K562 (cell line): ENCODE measurements around the gene PAQR7. TPM values are rescaled to one million over a fixed set of nuclear protein-coding genes. Genes with fewer than 3 reads are reported as not detected.

Source experiments
- BCL6 ChIP-seq: fragments of 250-450 bp; sonication (Bioruptor Pico); IDR thresholded peaks from 2 replicates; pipeline ENCODE4 v1.4.0; 2020
- CBX2 ChIP-seq: fragments of 200-600 bp; sonication (generic); IDR thresholded peaks from one replicate; pipeline ENCODE4 v1.6.1; 2012; ENCODE audit warnings: mild to moderate bottlenecking, low read length, inconsistent platforms; ENCODE audit not compliant: insufficient read depth, poor library complexity, severe bottlenecking
- DMBX1 ChIP-seq: fragments of 250-450 bp; sonication (Bioruptor Pico); IDR thresholded peaks from 2 replicates; pipeline ENCODE4 v1.8.0; 2022; ENCODE audit warnings: inconsistent platforms, mild to moderate bottlenecking, moderate library complexity, borderline replicate concordance
- EGR1 ChIP-seq: fragments of 450-650 bp; conservative IDR thresholded peaks from 2 replicates; pipeline ENCODE4 v1.6.1; 2017; ENCODE audit warnings: mild to moderate bottlenecking
- EZH2 ChIP-seq: IDR thresholded peaks from 2 replicates; pipeline ENCODE4 v1.6.1; 2012; ENCODE audit warnings: low read depth, mild to moderate bottlenecking, inconsistent platforms, low read length, borderline replicate concordance
- FOXJ2 ChIP-seq: fragments of 200-800 bp; sonication (Bioruptor generic); IDR thresholded peaks from 2 replicates; pipeline ENCODE4 v1.6.1; 2016; ENCODE audit warnings: missing genetic modification characterization, missing compliant biosample characterization
- FOXO4 ChIP-seq: fragments of 450-650 bp; formaldehyde crosslinking; IDR thresholded peaks from 2 replicates; pipeline ENCODE4 v1.4.0; 2020; ENCODE audit warnings: mild to moderate bottlenecking, moderate library complexity
- HDAC3 ChIP-seq: fragments of 450-650 bp; IDR thresholded peaks from 2 replicates; pipeline ENCODE4 v1.6.1; 2018; ENCODE audit warnings: borderline replicate concordance, mild to moderate bottlenecking, moderate library complexity; ENCODE audit not compliant: partially characterized antibody
- HNRNPL ChIP-seq: fragments of 200-400 bp; formaldehyde crosslinking; IDR thresholded peaks from 2 replicates; pipeline ENCODE4 v1.6.1; 2017; ENCODE audit warnings: low read depth, mild to moderate bottlenecking, low read length
- IRF2 ChIP-seq: sonication (generic); formaldehyde crosslinking; IDR thresholded peaks from 2 replicates; pipeline ENCODE4 v1.8.1; 2022; ENCODE audit warnings: mild to moderate bottlenecking, missing genetic modification reagents
- KDM4B ChIP-seq, 2 experiments: fragments of 450-650 bp in 1 of 2; sonication (generic) in 1 of 2; IDR thresholded peaks; 2 replicates each; pipeline ENCODE4 v1.6.1; 2016 to 2017; ENCODE audit warnings: borderline replicate concordance in 2 of 2, antibody characterized with exemption in 1 of 2, low read depth in 1 of 2, mild to moderate bottlenecking in 1 of 2
- LEF1 ChIP-seq: fragments of 450-650 bp; IDR thresholded peaks from 2 replicates; pipeline ENCODE4 v1.6.1; 2016; ENCODE audit warnings: mild to moderate bottlenecking
- MCM3 ChIP-seq: fragments of 450-650 bp; IDR thresholded peaks from 2 replicates; pipeline ENCODE4 v1.6.1; 2016
- MCM5 ChIP-seq: fragments of 450-650 bp; IDR thresholded peaks from 2 replicates; pipeline ENCODE4 v1.6.1; 2016; ENCODE audit warnings: low read depth
- MIER1 ChIP-seq: fragments of 450-650 bp; IDR thresholded peaks from 2 replicates; pipeline ENCODE4 v1.6.1; 2016; ENCODE audit warnings: antibody characterized with exemption, mild to moderate bottlenecking, low read depth
- MLLT1 ChIP-seq, 2 experiments: fragments of 450-650 bp; IDR thresholded peaks; 2 replicates each; pipeline ENCODE4 v1.6.1; 2016
- POLR2AphosphoS5 ChIP-seq: IDR thresholded peaks from 2 replicates; pipeline ENCODE4 v1.6.1; 2011; ENCODE audit warnings: mild to moderate bottlenecking, low read depth, low read length, moderate library complexity; ENCODE audit not compliant: control insufficient read depth, insufficient read depth
- PTBP1 ChIP-seq: fragments of 200-400 bp; formaldehyde crosslinking; IDR thresholded peaks from 2 replicates; pipeline ENCODE4 v1.6.1; 2017; ENCODE audit warnings: low read depth, low read length
- RBM15 ChIP-seq: fragments of 200-400 bp; formaldehyde crosslinking; IDR thresholded peaks from 2 replicates; pipeline ENCODE4 v1.6.1; 2018; ENCODE audit warnings: mild to moderate bottlenecking, low read length, moderate library complexity; ENCODE audit not compliant: insufficient read depth
- RBM17 ChIP-seq: fragments of 200-400 bp; formaldehyde crosslinking; IDR thresholded peaks from 2 replicates; pipeline ENCODE4 v1.6.1; 2017; ENCODE audit warnings: low read depth, mild to moderate bottlenecking, low read length, borderline replicate concordance
- RBM22 ChIP-seq: fragments of 200-400 bp; formaldehyde crosslinking; IDR thresholded peaks from 2 replicates; pipeline ENCODE4 v1.6.1; 2018; ENCODE audit warnings: low read length, low read depth; ENCODE audit not compliant: poor library complexity, severe bottlenecking
- SMARCC2 ChIP-seq: fragments of 450-650 bp; IDR thresholded peaks from 2 replicates; pipeline ENCODE4 v1.6.1; 2017; ENCODE audit warnings: antibody characterized with exemption, moderate library complexity, mild to moderate bottlenecking, low read depth
- ZNF146 ChIP-seq: IDR thresholded peaks from one replicate; pipeline ENCODE4 v1.6.1; 2018; ENCODE audit warnings: missing compliant biosample characterization; ENCODE audit not compliant: unreplicated experiment
- ZNF232 ChIP-seq: sonication (generic); formaldehyde crosslinking; IDR thresholded peaks from 2 replicates; pipeline ENCODE4 v1.8.0; 2022; ENCODE audit warnings: mild to moderate bottlenecking, missing genetic modification reagents
- ZNF282 ChIP-seq: sonication (generic); formaldehyde crosslinking; IDR thresholded peaks from 2 replicates; pipeline ENCODE4 v1.8.1; 2023; ENCODE audit warnings: missing genetic modification reagents
- ZNF41 ChIP-seq: fragments of 250-450 bp; sonication (Bioruptor Pico); conservative IDR thresholded peaks from 2 replicates; pipeline ENCODE4 v1.4.0; 2020; ENCODE audit warnings: mild to moderate bottlenecking
- ZNF77 ChIP-seq: fragments of 250-450 bp; sonication (Bioruptor Pico); IDR thresholded peaks from 2 replicates; pipeline ENCODE4 v1.5.0; 2020
- ZNF780A ChIP-seq: fragments of 250-450 bp; sonication (Bioruptor Pico); IDR thresholded peaks from 2 replicates; pipeline ENCODE4 v1.5.0; 2021; ENCODE audit warnings: mild to moderate bottlenecking
- polyA plus RNA-seq, 8 experiments: library from polyadenylated mRNA; depleted of rRNA in 4 of 8; stranded (reverse) in 5 of 8; unstranded in 3 of 8; fragments of >200 nt; fragmentation: Nextera tagmentation in 2 of 8; fragmentation: Illumina TruSeq in 1 of 8; extraction: Ambion mirVana in 2 of 8; extraction: Trizol in 1 of 8; gene quantifications; 2 replicates each; pipeline versions ENCODE4 v1.2.1 to v1.2.3, GENCODE V29; 2011 to 2014; ENCODE audit warnings: inconsistent platforms in 1 of 8, missing spikeins in 1 of 8
- total RNA-seq, 7 experiments: library from RNA; depleted of rRNA in 6 of 7; stranded (reverse); fragments of >200 nt in 6 of 7; fragmentation: Illumina TruSeq in 2 of 7; extraction: Trizol in 2 of 7; gene quantifications; 2 replicates each; pipeline versions ENCODE4 v1.2.1 to v1.2.3, GENCODE V29; 2011 to 2021; ENCODE audit warnings: low replicate concordance in 1 of 7

PAQR7 gene
- total and polyA plus RNA-seq, 9 of the 15 experiments (the other 6 are each of a cell fraction or from before 2014, with no cell fraction given): 1.1 to 5.2 (median 2.6) TPM

GRCh38 chr1:25905680-25906643, 30.5 kb upstream of the PAQR7 start, which contains the start of gene STMN1 (continued):
- no peak for TF ChIP-seq EZH2
- no peak for TF ChIP-seq ZNF232 (CRISPR knock-in tag)
- no peak for TF ChIP-seq ZNF146
- no peak for TF ChIP-seq CBX2
- TF ChIP-seq FOXO4 (CRISPR knock-in tag): no peak
- TF ChIP-seq DMBX1 (CRISPR knock-in tag): no peak
- TF ChIP-seq SMARCC2: no peak
- no peak for TF ChIP-seq MCM5
- no peak for TF ChIP-seq HDAC3
- TF ChIP-seq RBM22: peak; percentile 97
- no peak for TF ChIP-seq ZNF41 (CRISPR knock-in tag)
- no peak for TF ChIP-seq BCL6
- no peak for TF ChIP-seq FOXJ2 (tag)
- TF ChIP-seq KDM4B (IDR thresholded peaks at IDR 0.05; ENCODE audit: borderline replicate concordance in 2 of 2, low read depth in 1 of 2): peak in 1 of 2 experiments; percentile 93; a peak in 2 of 4 replicates
- no peak for TF ChIP-seq ZNF780A (CRISPR knock-in tag)
- TF ChIP-seq IRF2: no peak
- TF ChIP-seq MCM3: no peak
- peak; percentile 87; the same call in 1 of the 2 replicates for TF ChIP-seq ZNF282 (CRISPR knock-in tag)
- TF ChIP-seq ZNF77: no peak
- no peak for TF ChIP-seq RBM15
- TF ChIP-seq HNRNPL: peak; percentile 83
- TF ChIP-seq MIER1: no peak
- no peak for TF ChIP-seq PTBP1
- TF ChIP-seq EGR1: peak; percentile 95
- TF ChIP-seq POLR2AphosphoS5: peak; percentile 98
- no peak for TF ChIP-seq RBM17
- peak in 1 of 2 experiments; percentile 36; a peak in 2 of 4 replicates for TF ChIP-seq MLLT1 (IDR thresholded peaks at IDR 0.05)
- TF ChIP-seq LEF1: peak; percentile 91
